HepG2 (cell line): ENCODE data around the gene SECTM1. TPM values are rescaled to one million over a fixed set of nuclear protein-coding genes. Genes with fewer than 3 reads are reported as not detected.
A peak's percentile ranks its signal among the peaks of the same experiment; 100 is the strongest.

Experiments used
- CEBPZ ChIP-seq: IDR thresholded peaks from 2 replicates; pipeline ENCODE4 v1.6.1; 2012; ENCODE audit warnings: low read length, improper control_type of control experiment
- ELF3 ChIP-seq: IDR thresholded peaks from 2 replicates; pipeline ENCODE4 v1.6.1; 2016; ENCODE audit warnings: missing genetic modification reagents, missing compliant biosample characterization
- ETS1 ChIP-seq: sonication (generic); formaldehyde crosslinking; IDR thresholded peaks from 2 replicates; pipeline ENCODE4 v1.4.0; 2020; ENCODE audit warnings: missing genetic modification reagents
- MTF2 ChIP-seq: sonication (generic); formaldehyde crosslinking; IDR thresholded peaks from 2 replicates; pipeline ENCODE4 v1.5.0; 2020; ENCODE audit warnings: missing genetic modification reagents, borderline replicate concordance
- NFYB ChIP-seq: sonication (generic); formaldehyde crosslinking; IDR thresholded peaks from 2 replicates; pipeline ENCODE4 v1.4.0; 2020; ENCODE audit warnings: missing genetic modification reagents
- PLSCR1 ChIP-seq: sonication (generic); formaldehyde crosslinking; IDR thresholded peaks from 2 replicates; pipeline ENCODE4 v1.5.0; 2020; ENCODE audit warnings: missing genetic modification reagents, mild to moderate bottlenecking, borderline replicate concordance
- ZNF124 ChIP-seq: sonication (generic); formaldehyde crosslinking; IDR thresholded peaks from 2 replicates; pipeline ENCODE4 v1.4.0; 2020; ENCODE audit warnings: missing genetic modification reagents
- ZNF142 ChIP-seq: sonication (generic); formaldehyde crosslinking; IDR thresholded peaks from 2 replicates; pipeline ENCODE4 v1.4.0; 2020; ENCODE audit warnings: missing genetic modification reagents
- ZNF207 ChIP-seq: fragments of 450-650 bp; IDR thresholded peaks from 2 replicates; pipeline ENCODE4 v1.6.1; 2016; ENCODE audit warnings: antibody characterized with exemption, borderline replicate concordance
- ZNF446 ChIP-seq: sonication (generic); formaldehyde crosslinking; IDR thresholded peaks from 2 replicates; pipeline ENCODE4 v1.5.0; 2020; ENCODE audit warnings: mild to moderate bottlenecking, missing genetic modification reagents
- polyA plus RNA-seq, 8 experiments: library from polyadenylated mRNA; depleted of rRNA in 3 of 8; stranded (reverse) in 7 of 8; unstranded in 1 of 8; fragments of >200 nt; fragmentation: Illumina TruSeq in 4 of 8; extraction: Trizol in 4 of 8; gene quantifications; 2 replicates each; pipeline versions ENCODE4 v1.2.1 to v1.2.3, GENCODE V29; 2011 to 2016; ENCODE audit warnings: low read depth in 4 of 8, missing spikeins in 1 of 8, mixed read lengths in 1 of 8; ENCODE audit not compliant: insufficient read depth in 1 of 8
- total RNA-seq, 5 experiments: library from RNA; depleted of rRNA; stranded (reverse); fragments of >200 nt; fragmentation: Illumina TruSeq; extraction: Trizol; gene quantifications; 2 replicates each; pipeline ENCODE4 v1.2.3, GENCODE V29; 2016; ENCODE audit warnings: low read depth in 1 of 5
- TF ChIP-seq, protein P1 (sequence below): sonication (generic); formaldehyde crosslinking; IDR thresholded peaks from 2 replicates; pipeline ENCODE4 v1.9.0; 2021; ENCODE audit warnings: missing genetic modification reagents, borderline replicate concordance
- TF ChIP-seq, protein P2 (sequence below): sonication (generic); formaldehyde crosslinking; IDR thresholded peaks from 2 replicates; pipeline ENCODE4 v1.4.0; 2020; ENCODE audit warnings: mild to moderate bottlenecking, missing genetic modification reagents, borderline replicate concordance

The SECTM1 gene
- total and polyA plus RNA-seq, 2 of the 13 experiments (the other 11 are each of a cell fraction or from before 2014, with no cell fraction given) = 3.5 to 5.3 TPM

GRCh38 chr17:82317394-82318168, 16.0 kb downstream of the SECTM1 start, which contains the start of gene CD7 (continued):
- TF ChIP-seq, protein P1, sequence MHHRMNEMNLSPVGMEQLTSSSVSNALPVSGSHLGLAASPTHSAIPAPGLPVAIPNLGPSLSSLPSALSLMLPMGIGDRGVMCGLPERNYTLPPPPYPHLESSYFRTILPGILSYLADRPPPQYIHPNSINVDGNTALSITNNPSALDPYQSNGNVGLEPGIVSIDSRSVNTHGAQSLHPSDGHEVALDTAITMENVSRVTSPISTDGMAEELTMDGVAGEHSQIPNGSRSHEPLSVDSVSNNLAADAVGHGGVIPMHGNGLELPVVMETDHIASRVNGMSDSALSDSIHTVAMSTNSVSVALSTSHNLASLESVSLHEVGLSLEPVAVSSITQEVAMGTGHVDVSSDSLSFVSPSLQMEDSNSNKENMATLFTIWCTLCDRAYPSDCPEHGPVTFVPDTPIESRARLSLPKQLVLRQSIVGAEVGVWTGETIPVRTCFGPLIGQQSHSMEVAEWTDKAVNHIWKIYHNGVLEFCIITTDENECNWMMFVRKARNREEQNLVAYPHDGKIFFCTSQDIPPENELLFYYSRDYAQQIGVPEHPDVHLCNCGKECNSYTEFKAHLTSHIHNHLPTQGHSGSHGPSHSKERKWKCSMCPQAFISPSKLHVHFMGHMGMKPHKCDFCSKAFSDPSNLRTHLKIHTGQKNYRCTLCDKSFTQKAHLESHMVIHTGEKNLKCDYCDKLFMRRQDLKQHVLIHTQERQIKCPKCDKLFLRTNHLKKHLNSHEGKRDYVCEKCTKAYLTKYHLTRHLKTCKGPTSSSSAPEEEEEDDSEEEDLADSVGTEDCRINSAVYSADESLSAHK (CRISPR knock-in tag) = no peak
- TF ChIP-seq PLSCR1 = no peak
- no peak for TF ChIP-seq ZNF207
- TF ChIP-seq ZNF446 (CRISPR knock-in tag) = no peak
- peak; percentile 53 for TF ChIP-seq ELF3
- no peak for TF ChIP-seq ETS1
- TF ChIP-seq NFYB (CRISPR knock-in tag) = 0 out of 2 replicates have a peak, but pooled peaks have one; percentile 8
- no peak for TF ChIP-seq CEBPZ
- TF ChIP-seq MTF2 (CRISPR knock-in tag) = no peak
- TF ChIP-seq, protein P2, sequence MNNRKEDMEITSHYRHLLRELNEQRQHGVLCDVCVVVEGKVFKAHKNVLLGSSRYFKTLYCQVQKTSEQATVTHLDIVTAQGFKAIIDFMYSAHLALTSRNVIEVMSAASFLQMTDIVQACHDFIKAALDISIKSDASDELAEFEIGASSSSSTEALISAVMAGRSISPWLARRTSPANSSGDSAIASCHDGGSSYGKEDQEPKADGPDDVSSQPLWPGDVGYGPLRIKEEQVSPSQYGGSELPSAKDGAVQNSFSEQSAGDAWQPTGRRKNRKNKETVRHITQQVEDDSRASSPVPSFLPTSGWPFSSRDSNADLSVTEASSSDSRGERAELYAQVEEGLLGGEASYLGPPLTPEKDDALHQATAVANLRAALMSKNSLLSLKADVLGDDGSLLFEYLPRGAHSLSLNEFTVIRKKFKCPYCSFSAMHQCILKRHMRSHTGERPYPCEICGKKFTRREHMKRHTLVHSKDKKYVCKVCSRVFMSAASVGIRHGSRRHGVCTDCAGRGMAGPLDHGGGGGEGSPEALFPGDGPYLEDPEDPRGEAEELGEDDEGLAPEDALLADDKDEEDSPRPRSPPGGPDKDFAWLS = no peak
- TF ChIP-seq ZNF124 = no peak
- TF ChIP-seq ZNF142 (CRISPR knock-in tag) = no peak
